Measurements from ENCODE around the gene EPDR1. TPM values are rescaled to one million over a fixed set of nuclear protein-coding genes. Genes with fewer than 3 reads are reported as not detected.

Gene EPDR1
- total RNA-seq, 2 donors from 2014 or later: 38.6 to 77.8 TPM

GRCh38 chr7:37928878-37929277 is 8.4 kb downstream of the EPDR1 start:
- WGBS: 96% methylated on average over 4 of the region's 4 CpGs
- Histone ChIP-seq H3K36me3 (no peaks in the 10 kb centered on the region), H3K4me1 (replicated peaks) (peaks cover 5% of the 10 kb centered on the region), H3K27ac (no peak overlapping the region), H3K4me3 (no peak overlapping the region), H3K27me3 (replicated peaks; ENCODE audit: insufficient read depth) (no peaks in the 10 kb centered on the region), H3K9me3 (no peaks in the 10 kb centered on the region)
- no peak for DNase-seq (ENCODE audit: low spot score)
- intact Hi-C loops (cut with DNase I): no loop called here
- TF ChIP-seq POLR2AphosphoS5 (IDR thresholded peaks at IDR 0.05) (no peak), POLR2A (IDR thresholded peaks at IDR 0.05) (no peak), CTCF (IDR thresholded peaks at IDR 0.05) (no peak)

GRCh38 chr7:37930226-37930948 is 9.9 kb downstream of the EPDR1 start:
- no peaks in the 10 kb centered on the region for H3K27me3 ChIP-seq (replicated peaks; ENCODE audit: insufficient read depth)
- DNase-seq (ENCODE audit: low spot score): no peak
- H3K4me3 ChIP-seq: no peak overlapping the region
- intact Hi-C loops (cut with DNase I): no loop called here
- no peaks in the 10 kb centered on the region for H3K4me1 ChIP-seq (replicated peaks)
- H3K27ac ChIP-seq: peak overlapping the region; percentile 40 to 62
- no peaks in the 10 kb centered on the region for H3K9me3 ChIP-seq
- H3K36me3 ChIP-seq: no peaks in the 10 kb centered on the region
- 68% methylated on average over 5 of the region's 5 CpGs for WGBS
- TF ChIP-seq POLR2AphosphoS5 (IDR thresholded peaks at IDR 0.05) (peak; percentile 37), POLR2A (IDR thresholded peaks at IDR 0.05) (no peak), CTCF (IDR thresholded peaks at IDR 0.05) (no peak)

GRCh38 chr7:37932543-37932942 is 12.1 kb downstream of the EPDR1 start:
- H3K4me3 ChIP-seq: no peak overlapping the region
- no peaks in the 10 kb centered on the region for H3K36me3 ChIP-seq
- H3K9me3 ChIP-seq: no peaks in the 10 kb centered on the region
- H3K27ac ChIP-seq: no peak overlapping the region
- intact Hi-C loops (cut with DNase I): no loop called here
- no peaks in the 10 kb centered on the region for H3K27me3 ChIP-seq (replicated peaks; ENCODE audit: insufficient read depth)
- 69% methylated on average over 2 of the region's 2 CpGs for WGBS
- H3K4me1 ChIP-seq (replicated peaks): no peaks in the 10 kb centered on the region
- no peak for TF ChIP-seq POLR2A (IDR thresholded peaks at IDR 0.05)
- TF ChIP-seq POLR2AphosphoS5 (IDR thresholded peaks at IDR 0.05): no peak
- TF ChIP-seq CTCF (IDR thresholded peaks at IDR 0.05): no peak
- DNase-seq (ENCODE audit: low spot score): no peak

GRCh38 chr7:37933018-37933566 is 12.7 kb downstream of the EPDR1 start:
- intact Hi-C loops (cut with DNase I): no loop called here
- Histone ChIP-seq H3K9me3 (no peaks in the 10 kb centered on the region), H3K4me3 (no peak overlapping the region), H3K4me1 (replicated peaks) (no peaks in the 10 kb centered on the region), H3K27me3 (replicated peaks; ENCODE audit: insufficient read depth) (no peaks in the 10 kb centered on the region), H3K36me3 (no peaks in the 10 kb centered on the region), H3K27ac (no peak overlapping the region)
- no peak for DNase-seq (ENCODE audit: low spot score)
- TF ChIP-seq POLR2AphosphoS5 (IDR thresholded peaks at IDR 0.05) (no peak), POLR2A (IDR thresholded peaks at IDR 0.05) (no peak), CTCF (IDR thresholded peaks at IDR 0.05) (no peak)
- WGBS: 93% methylated on average over 9 of the region's 9 CpGs
